AG09319 (cell line): ENCODE results near the gene NDUFV2.
"Not testable (repeated sequence)": the region's sequence is repeated elsewhere in the genome, so short reads cannot be mapped to it uniquely, and the experiment has no call there.

ENCODE experiments used
- DNase-seq: peaks from one replicate; pipeline ENCODE4 v3.0.0-alpha.2; 2010; ENCODE audit warnings: low read depth; ENCODE audit errors: extremely low read depth
- CTCF ChIP-seq: IDR thresholded peaks from 2 replicates; pipeline ENCODE4 v1.5.1; 2011; ENCODE audit warnings: low read depth, mild to moderate bottlenecking, inconsistent platforms, low read length, moderate library complexity

NDUFV2 gene

GRCh38 chr18:9090578-9090977 lies 11.9 kb upstream of the NDUFV2 start:
- TF ChIP-seq CTCF: no peak
- DNase-seq: no peak

GRCh38 chr18:9091066-9091476 lies 11.4 kb upstream of the NDUFV2 start:
- TF ChIP-seq CTCF: no peak
- no peak for DNase-seq

GRCh38 chr18:9092665-9093064 lies 9.8 kb upstream of the NDUFV2 start:
- no peak for DNase-seq
- TF ChIP-seq CTCF: no peak

GRCh38 chr18:9093109-9093508 lies 9.4 kb upstream of the NDUFV2 start:
- not testable (repeated sequence) for DNase-seq

- TF ChIP-seq CTCF: no peak
- DNase-seq: peak; percentile 92
Observed at GRCh38 chr18:9094307-9095226, 7.9 kb upstream of the NDUFV2 start.

- TF ChIP-seq CTCF: no peak
- no peak for DNase-seq
Observed at GRCh38 chr18:9095297-9096006, 7.0 kb upstream of the NDUFV2 start.

- TF ChIP-seq CTCF: no peak
- DNase-seq: no peak
Observed at GRCh38 chr18:9096007-9096371, 6.5 kb upstream of the NDUFV2 start.
